SKM-1 (cell line): Measurements from ENCODE around the gene SPSB4.
A peak's percentile ranks its signal among the peaks of the same experiment; 100 is the strongest.
"Not testable (repeated sequence)": the region's sequence is repeated elsewhere in the genome, so short reads cannot be mapped to it uniquely, and the experiment has no call there.

Experiments
- DNase-seq: peaks from one replicate; lab custom pipeline; 2025; ENCODE audit not compliant: unreplicated experiment; lab: John Stamatoyannopoulos, UW

SPSB4 gene

GRCh38 chr3:141093971-141094684 is 43.0 kb downstream of the SPSB4 start:
- DNase-seq = no peak

GRCh38 chr3:141094790-141095545 is 43.8 kb downstream of the SPSB4 start:
- no peak for DNase-seq

- no peak for DNase-seq
Measured at GRCh38 chr3:141095546-141095937, 44.4 kb downstream of the SPSB4 start.

- DNase-seq = no peak
Measured at GRCh38 chr3:141096164-141096563, 45.0 kb downstream of the SPSB4 start.

GRCh38 chr3:141096981-141097380 is 45.8 kb downstream of the SPSB4 start:
- no peak for DNase-seq

- no peak for DNase-seq
Measured at GRCh38 chr3:141100112-141100511, 49.0 kb downstream of the SPSB4 start.

- DNase-seq = no peak
Measured at GRCh38 chr3:141100531-141101320, 49.6 kb downstream of the SPSB4 start.

GRCh38 chr3:141102372-141102771 is 51.2 kb downstream of the SPSB4 start:
- DNase-seq = no peak

GRCh38 chr3:141103067-141103466 is 51.9 kb downstream of the SPSB4 start:
- no peak for DNase-seq

GRCh38 chr3:141103503-141103902 is 52.4 kb downstream of the SPSB4 start:
- DNase-seq = no peak

GRCh38 chr3:141104151-141104821 is 53.1 kb downstream of the SPSB4 start:
- DNase-seq = no peak

- DNase-seq = peak; percentile 46
Measured at GRCh38 chr3:141105828-141106628, 54.9 kb downstream of the SPSB4 start.

- no peak for DNase-seq
Measured at GRCh38 chr3:141106842-141107241, 55.7 kb downstream of the SPSB4 start.

- DNase-seq = no peak
Measured at GRCh38 chr3:141108039-141108438, 56.9 kb downstream of the SPSB4 start.

GRCh38 chr3:141109751-141110150 is 58.6 kb downstream of the SPSB4 start:
- no peak for DNase-seq

GRCh38 chr3:141110322-141110721 is 59.2 kb downstream of the SPSB4 start:
- no peak for DNase-seq

GRCh38 chr3:141111364-141112155 is 60.4 kb downstream of the SPSB4 start:
- DNase-seq = no peak

- no peak for DNase-seq
Measured at GRCh38 chr3:141112686-141113297, 61.6 kb downstream of the SPSB4 start.

- DNase-seq = not testable (repeated sequence)
Measured at GRCh38 chr3:141113680-141114079, 62.5 kb downstream of the SPSB4 start.
